Pulmonary artery endothelial cell (primary cell): ENCODE results near the gene RNF149. TPM values are rescaled to one million over a fixed set of nuclear protein-coding genes. Genes with fewer than 3 reads are reported as not detected.

ENCODE experiments used
- DNase-seq: peaks from one replicate; pipeline ENCODE4 v3.0.0-alpha.2; 2011; ENCODE audit warnings: low read depth, low spot score
- total RNA-seq: library from RNA; depleted of rRNA; stranded (reverse); fragments of >200 nt; gene quantifications from 2 replicates; pipeline ENCODE4 v1.2.3, GENCODE V29; 2014

The RNF149 gene
- total RNA-seq, 1 donor from 2014 or later: 100 TPM

DNA sequence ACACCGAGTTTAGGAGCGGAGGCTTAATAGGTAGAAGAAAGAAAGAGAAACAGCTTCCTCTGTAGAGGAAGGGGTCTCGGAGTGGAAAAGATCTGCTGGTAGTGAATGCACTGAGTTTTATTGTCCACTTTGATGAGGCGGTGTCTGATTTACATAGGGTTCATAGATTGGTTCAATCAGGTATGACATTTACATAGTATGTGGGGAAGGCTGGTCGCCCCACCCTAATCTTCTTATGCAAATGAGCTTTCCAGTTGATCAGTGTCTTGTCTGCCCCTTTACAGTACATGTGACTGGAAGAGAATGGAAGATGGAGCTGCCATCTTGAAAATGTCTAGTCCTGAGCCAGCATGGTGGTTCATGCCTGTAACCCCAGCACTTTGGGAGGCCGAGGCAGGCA lies 75.7 kb downstream of the RNF149 start:
- DNase-seq: no peak

DNA sequence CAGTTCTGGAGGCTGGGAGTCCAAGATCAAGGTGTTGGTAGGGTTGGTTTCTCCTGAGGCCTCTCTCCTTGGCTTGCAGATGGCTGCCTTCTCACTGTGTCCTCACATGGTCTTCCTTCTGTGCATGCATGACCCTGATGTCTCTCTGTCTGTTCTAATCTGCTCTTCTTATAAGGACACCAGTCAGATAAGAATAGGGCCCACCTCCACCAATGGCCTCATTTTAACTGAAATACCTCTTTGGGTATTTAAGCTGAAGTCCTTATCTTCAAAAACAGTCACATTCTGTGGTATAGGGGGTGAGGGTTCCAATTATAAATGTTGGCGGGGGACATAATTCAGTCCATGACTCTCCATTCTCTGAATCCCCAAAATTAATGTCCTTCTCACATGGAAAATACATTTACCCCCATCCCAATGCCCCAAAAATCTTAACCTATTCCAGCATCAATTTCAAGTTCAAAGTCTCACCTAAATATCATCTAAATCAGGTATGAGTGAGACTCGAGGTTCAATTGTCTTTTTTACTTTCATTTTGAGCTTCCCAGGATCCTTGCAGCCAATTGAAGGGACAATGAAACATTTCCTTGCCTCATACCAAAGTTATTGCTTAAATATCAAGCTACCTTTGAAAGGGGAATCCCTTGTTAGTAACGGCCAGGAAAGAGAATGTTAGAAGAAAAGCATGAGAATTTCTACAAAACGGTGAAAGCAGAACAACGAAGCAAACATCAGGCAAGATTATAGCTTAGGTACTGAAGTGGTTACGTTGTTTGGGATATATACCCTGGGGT lies 76.4 kb downstream of the RNF149 start:
- DNase-seq: no peak

DNA sequence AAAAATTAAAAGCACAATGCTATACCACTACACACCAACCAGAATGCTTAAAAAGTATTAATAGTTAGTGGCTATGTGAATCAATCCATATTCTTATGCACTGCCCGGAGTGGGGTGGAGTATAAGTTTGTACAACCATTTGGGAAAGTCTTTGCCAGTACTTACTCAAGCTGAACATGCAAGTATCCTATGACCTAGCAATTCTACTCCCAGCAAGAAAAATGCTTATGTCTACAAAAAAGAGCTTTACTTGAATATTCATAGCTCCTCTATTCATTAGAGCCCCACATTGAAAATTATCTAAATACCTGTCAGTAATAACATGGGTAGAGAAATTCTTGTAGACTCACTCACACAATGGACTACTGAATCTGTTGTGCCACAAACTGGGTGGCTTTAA lies 77.3 kb downstream of the RNF149 start:
- no peak for DNase-seq

DNA sequence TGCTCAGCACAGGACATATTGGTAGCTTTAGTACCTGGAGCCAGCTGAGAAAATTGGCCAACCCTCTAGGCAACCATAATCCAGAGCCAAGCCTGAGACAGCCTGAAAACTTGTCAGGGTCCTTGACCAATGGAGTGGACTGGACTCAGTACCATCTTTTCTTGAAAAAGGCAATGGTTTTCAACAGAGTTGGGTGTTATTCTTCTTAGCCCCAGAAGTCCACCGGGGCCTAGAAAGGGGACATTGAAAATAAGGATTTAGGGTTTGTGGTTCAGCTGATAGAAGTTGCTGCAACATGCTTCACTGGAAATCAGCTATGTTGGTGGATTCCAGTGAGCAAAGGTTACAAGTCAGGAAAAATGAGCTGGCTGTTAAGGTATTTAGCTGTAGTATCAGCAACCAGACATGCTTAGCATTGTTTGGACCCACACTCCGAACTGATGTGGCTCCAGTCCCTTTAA lies 77.9 kb downstream of the RNF149 start:
- no peak for DNase-seq

Other genes with a start within 250 kb of the RNF149 start
- 43.1 and 52.5 TPM in 2 replicates for gene TBC1D8, start 157.3 kb downstream of the RNF149 start, total RNA-seq
- gene CNOT11, start 55.8 kb downstream of the RNF149 start, total RNA-seq: 24.7 and 27.0 TPM in 2 replicates
- 0.81 and 1.6 TPM in 2 replicates for gene CREG2, start 78.8 kb upstream of the RNF149 start, total RNA-seq
- gene RFX8, start 166.4 kb upstream of the RNF149 start, total RNA-seq: 0.66 and 1.3 TPM in 2 replicates